HL-60 (cell line): ENCODE measurements around the gene CDK6.

ENCODE experiments used
- DNase-seq, 2 experiments: peaks; one replicate each; pipeline ENCODE4 v3.0.0-alpha.2; 2010 to 2020; ENCODE audit warnings: low read depth in 1 of 2, low spot score in 1 of 2
- H3K27ac ChIP-seq: fragments of 250-450 bp; sonication (Bioruptor Pico); replicated peaks from 2 replicates; pipeline ENCODE4 v1.5.1; 2020; ENCODE audit warnings: mild to moderate bottlenecking, moderate library complexity
- H3K27me3 ChIP-seq: fragments of 250-450 bp; sonication (Bioruptor Pico); 2 replicates; pipeline ENCODE4 v1.5.1; 2021; ENCODE audit warnings: mild to moderate bottlenecking, moderate library complexity; ENCODE audit not compliant: insufficient read depth, poor library complexity, severe bottlenecking
- H3K4me3 ChIP-seq: replicated peaks from 2 replicates; pipeline ENCODE4 v1.5.1; 2011; ENCODE audit warnings: mild to moderate bottlenecking, control low read depth, low read length; ENCODE audit not compliant: insufficient read depth
- CTCF ChIP-seq: IDR thresholded peaks from one replicate; pipeline ENCODE4 v1.5.1; 2011; ENCODE audit warnings: low read length, control low read depth, inconsistent platforms; ENCODE audit not compliant: insufficient read depth
- GABPA ChIP-seq: IDR thresholded peaks from 2 replicates; pipeline ENCODE4 v1.6.1; 2012; ENCODE audit warnings: low read depth
- POLR2AphosphoS5 ChIP-seq: IDR thresholded peaks from 2 replicates; pipeline ENCODE4 v1.6.1; 2012; ENCODE audit warnings: low read depth
- REST ChIP-seq: IDR thresholded peaks from 2 replicates; pipeline ENCODE4 v1.6.1; 2012; ENCODE audit warnings: low read depth; ENCODE audit not compliant: insufficient replicate concordance
- SPI1 ChIP-seq: IDR thresholded peaks from 2 replicates; pipeline ENCODE4 v1.6.1; 2012; ENCODE audit warnings: low read depth, mild to moderate bottlenecking, borderline replicate concordance

CDK6 gene

GRCh38 chr7:92657391-92657790 lies 179.0 kb downstream of the CDK6 start:
- TF ChIP-seq POLR2AphosphoS5, result no peak
- no peak for TF ChIP-seq REST
- no peak for TF ChIP-seq GABPA
- no peak for TF ChIP-seq CTCF
- TF ChIP-seq SPI1, result no peak
- no peak overlapping the region for H3K4me3 ChIP-seq
- H3K27me3 ChIP-seq, result no peaks in the 10 kb centered on the region
- no peak for DNase-seq
- H3K27ac ChIP-seq, result no peak overlapping the region

- H3K4me3 ChIP-seq, result no peak overlapping the region
- no peaks in the 10 kb centered on the region for H3K27me3 ChIP-seq
- no peak for DNase-seq
- H3K27ac ChIP-seq, result no peak overlapping the region
- TF ChIP-seq REST (no peak), CTCF (no peak)
These were observed 180.3 kb downstream of the CDK6 start for GRCh38 chr7:92656121-92656520.

GRCh38 chr7:92655346-92655884 lies 181.0 kb downstream of the CDK6 start:
- no peak for TF ChIP-seq REST
- TF ChIP-seq POLR2AphosphoS5, result no peak
- no peak for TF ChIP-seq SPI1
- TF ChIP-seq CTCF, result no peak
- no peak for TF ChIP-seq GABPA
- DNase-seq, result no peak

More at GRCh38 chr7:92655346-92655884, 181.0 kb downstream of the CDK6 start:
- Histone ChIP-seq H3K27me3 (no peaks in the 10 kb centered on the region), H3K27ac (no peak overlapping the region), H3K4me3 (no peak overlapping the region)
